Activated CD8-positive, alpha-beta memory T cell treated with anti-CD3 and anti-CD28 coated beads, Interleukin-2, amount 50 U/mL, for 4 hours (primary cell): ENCODE measurements around the gene PANK4.

Source experiments
- DNase-seq: peaks from one replicate; pipeline ENCODE4 v3.0.0-alpha.2; 2020

The PANK4 gene

GRCh38 chr1:2494323-2494693 is 32.1 kb downstream of the PANK4 start:
- no peak for DNase-seq

- no peak for DNase-seq
These were observed 32.6 kb downstream of the PANK4 start for GRCh38 chr1:2493691-2494322.

GRCh38 chr1:2493218-2493617 is 33.2 kb downstream of the PANK4 start:
- DNase-seq: no peak

GRCh38 chr1:2492091-2492490 is 34.3 kb downstream of the PANK4 start:
- DNase-seq: no peak

GRCh38 chr1:2489615-2490014 is 36.8 kb downstream of the PANK4 start:
- no peak for DNase-seq

- no peak for DNase-seq
These were observed 37.7 kb downstream of the PANK4 start for GRCh38 chr1:2488688-2489087.

GRCh38 chr1:2486558-2486957 is 39.8 kb downstream of the PANK4 start:
- DNase-seq: no peak

- DNase-seq: no peak
These were observed 40.4 kb downstream of the PANK4 start for GRCh38 chr1:2486041-2486440.

GRCh38 chr1:2483970-2484369 is 42.4 kb downstream of the PANK4 start:
- no peak for DNase-seq

- no peak for DNase-seq
These were observed 43.4 kb downstream of the PANK4 start for GRCh38 chr1:2483026-2483425.

- DNase-seq: no peak
These were observed 43.8 kb downstream of the PANK4 start for GRCh38 chr1:2482588-2482987.

- no peak for DNase-seq
These were observed 44.5 kb downstream of the PANK4 start for GRCh38 chr1:2481885-2482284.

GRCh38 chr1:2480986-2481364 is 45.4 kb downstream of the PANK4 start:
- no peak for DNase-seq

GRCh38 chr1:2480236-2480985 is 46.0 kb downstream of the PANK4 start:
- DNase-seq: no peak

- DNase-seq: no peak
These were observed 46.8 kb downstream of the PANK4 start for GRCh38 chr1:2479618-2480017.

- no peak for DNase-seq
These were observed 47.2 kb downstream of the PANK4 start for GRCh38 chr1:2479186-2479585.

GRCh38 chr1:2477791-2478499 is 48.5 kb downstream of the PANK4 start:
- DNase-seq: no peak

GRCh38 chr1:2477309-2477708 is 49.1 kb downstream of the PANK4 start:
- no peak for DNase-seq

GRCh38 chr1:2476061-2476999 is 50.1 kb downstream of the PANK4 start, which contains the start of gene PLCH2:
Gene PLCH2, plus strand, starts transcription at chr1:2476289. Its CDS starts 300 bp downstream, at chr1:2476589.
- no peak for DNase-seq

- DNase-seq: no peak
These were observed 50.8 kb downstream of the PANK4 start for GRCh38 chr1:2475571-2475970.

- DNase-seq: no peak
These were observed 51.4 kb downstream of the PANK4 start for GRCh38 chr1:2474933-2475371.

- no peak for DNase-seq
These were observed 52.1 kb downstream of the PANK4 start for GRCh38 chr1:2474104-2474844.
